ENCODE results near the gene DEK.
"Not testable (repeated sequence)": the region's sequence is repeated elsewhere in the genome, so short reads cannot be mapped to it uniquely, and the experiment has no call there.

The DEK gene

GRCh38 chr6:18210707-18211106, 53.6 kb downstream of the DEK start:
- no peak overlapping the region for H3K27ac ChIP-seq

GRCh38 chr6:18209539-18210197, 54.7 kb downstream of the DEK start:
- no peak overlapping the region for H3K27ac ChIP-seq
- no peak for TF ChIP-seq CTCF (IDR thresholded peaks at IDR 0.05)
- no peak for TF ChIP-seq ZFX (IDR thresholded peaks at IDR 0.05; ENCODE audit: borderline replicate concordance)

More at GRCh38 chr6:18210707-18211106, 53.6 kb downstream of the DEK start:
- TF ChIP-seq ZFX (IDR thresholded peaks at IDR 0.05; ENCODE audit: borderline replicate concordance) = no peak
- TF ChIP-seq CTCF (IDR thresholded peaks at IDR 0.05) = no peak

GRCh38 chr6:18208778-18209177, 55.6 kb downstream of the DEK start:
- not testable (repeated sequence) for H3K27ac ChIP-seq

GRCh38 chr6:18207949-18208348, 56.4 kb downstream of the DEK start:
- no peak overlapping the region for H3K27ac ChIP-seq
- TF ChIP-seq ZFX (IDR thresholded peaks at IDR 0.05; ENCODE audit: borderline replicate concordance) (no peak), CTCF (IDR thresholded peaks at IDR 0.05) (no peak)

- H3K27ac ChIP-seq = no peak overlapping the region
- TF ChIP-seq ZFX (IDR thresholded peaks at IDR 0.05; ENCODE audit: borderline replicate concordance) (no peak), CTCF (IDR thresholded peaks at IDR 0.05) (no peak)
Measured at GRCh38 chr6:18207438-18207837, 56.9 kb downstream of the DEK start.

GRCh38 chr6:18206591-18206990, 57.7 kb downstream of the DEK start:
- H3K27ac ChIP-seq = no peak overlapping the region
- TF ChIP-seq ZFX (IDR thresholded peaks at IDR 0.05; ENCODE audit: borderline replicate concordance) (no peak), CTCF (IDR thresholded peaks at IDR 0.05) (no peak)

GRCh38 chr6:18204691-18205090, 59.6 kb downstream of the DEK start:
- H3K27ac ChIP-seq = no peak overlapping the region
- TF ChIP-seq ZFX (IDR thresholded peaks at IDR 0.05; ENCODE audit: borderline replicate concordance) (no peak), CTCF (IDR thresholded peaks at IDR 0.05) (no peak)

- TF ChIP-seq CTCF (IDR thresholded peaks at IDR 0.05) (no peak), ZFX (IDR thresholded peaks at IDR 0.05; ENCODE audit: borderline replicate concordance) (no peak)
- H3K27ac ChIP-seq = no peak overlapping the region
Measured at GRCh38 chr6:18203786-18204185, 60.5 kb downstream of the DEK start.
